HCT116 (cell line): ENCODE measurements around the gene COA1. TPM values are rescaled to one million over a fixed set of nuclear protein-coding genes. Genes with fewer than 3 reads are reported as not detected.
A peak's percentile ranks its signal among the peaks of the same experiment; 100 is the strongest.

Experiments
- ATAC-seq: fragments of 200-7000 bp; cut with Tn5 transposase; 2 replicates; pipeline ENCODE4 v1.9.1; 2020; ENCODE audit warnings: mild to moderate bottlenecking, moderate library complexity
- BruUV-seq: library from RNA; stranded (reverse); fragments of 400-500 nt; replicated peaks from 2 replicates; lab custom pipeline; 2021; lab: Mats Ljungman, UMichigan
- CTCF ChIA-PET: fragments of 300-600 bp; sonication (Branson Sonifier 250); formaldehyde crosslinking; loops from one replicate; lab custom pipeline; 2021; ENCODE audit warnings: antibody characterized with exemption; lab: Charles Lee
- POLR2A ChIA-PET: fragments of 300-600, 350-600 bp; sonication (Branson Sonifier 250); formaldehyde crosslinking; loops from one replicate; lab custom pipeline; 2021; ENCODE audit warnings: antibody characterized with exemption; lab: Charles Lee
- RAD21 ChIA-PET, 2 experiments: fragments of 300-600 bp; sonication (Branson Sonifier 250); formaldehyde crosslinking; loops; one replicate each; lab custom pipeline; 2023; ENCODE audit warnings: low total read pairs in 2 of 2; ENCODE audit not compliant: uncharacterized antibody in 2 of 2, unreplicated experiment in 2 of 2, low non-redundant PET in 1 of 2; lab: Charles Lee
- DNase-seq: peaks from one replicate; pipeline ENCODE4 v3.0.0-alpha.2; 2010; ENCODE audit warnings: low read depth, low spot score
- H2AFZ ChIP-seq: fragments of 200-600 bp; shearing (Covaris generic), sonication (generic); 2 replicates; pipeline ENCODE4 v1.6.1; 2017; ENCODE audit warnings: low read depth, mixed run types, mixed read lengths, antibody characterized with exemption, low read length; ENCODE audit not compliant: poor library complexity, severe bottlenecking
- H3K27ac ChIP-seq: 2 replicates; pipeline ENCODE4 v1.5.1; 2012; ENCODE audit warnings: low read depth, low read length
- H3K27me3 ChIP-seq: fragments of 200-600 bp; sonication (generic); 2 replicates; pipeline ENCODE4 v1.6.1; 2016; ENCODE audit warnings: mixed run types, low read length, mixed read lengths; ENCODE audit not compliant: insufficient read depth
- H3K36me3 ChIP-seq, 2 experiments: fragments of 200-500 bp in 1 of 2; fragments of 200-600 bp in 1 of 2; sonication (Bioruptor generic) in 1 of 2; sonication (generic) in 1 of 2; 2 replicates each; pipeline versions ENCODE4 v1.5.1 to v1.6.1; 2014 to 2016; ENCODE audit warnings: low read length in 2 of 2, inconsistent platforms in 1 of 2, mixed read lengths in 1 of 2, mixed run types in 1 of 2; ENCODE audit not compliant: insufficient read depth in 2 of 2, control insufficient read depth in 1 of 2
- H3K4me1 ChIP-seq, 2 experiments: fragments of 200-600 bp in 1 of 2; sonication (generic) in 1 of 2; 2 replicates each; pipeline versions ENCODE4 v1.5.1 to v1.6.1; 2012 to 2017; ENCODE audit warnings: low read length in 2 of 2, inconsistent platforms in 1 of 2, mild to moderate bottlenecking in 1 of 2, mixed read lengths in 1 of 2, mixed run types in 1 of 2, moderate library complexity in 1 of 2; ENCODE audit not compliant: insufficient read depth in 2 of 2, control insufficient read depth in 1 of 2
- H3K4me2 ChIP-seq: fragments of 200-600 bp; sonication (generic); 2 replicates; pipeline ENCODE4 v1.6.1; 2017; ENCODE audit warnings: mixed run types, low read length, mixed read lengths
- H3K4me3 ChIP-seq, 2 experiments: fragments of 200-600 bp in 1 of 2; sonication (generic) in 1 of 2; replicated peaks in 1 of 2; 2 replicates each; pipeline ENCODE4 v1.5.1; 2011 to 2016; ENCODE audit warnings: low read length in 2 of 2, control low read depth in 1 of 2, low read depth in 1 of 2, mild to moderate bottlenecking in 1 of 2, mixed read lengths in 1 of 2, mixed run types in 1 of 2
- H3K79me2 ChIP-seq: fragments of 200-600 bp; sonication (generic); 2 replicates; pipeline ENCODE4 v1.6.1; 2017; ENCODE audit warnings: mild to moderate bottlenecking, mixed run types, low read length, moderate library complexity, mixed read lengths; ENCODE audit not compliant: insufficient read depth
- H3K9ac ChIP-seq: fragments of 200-600 bp; sonication (generic); 2 replicates; pipeline ENCODE4 v1.6.1; 2016; ENCODE audit warnings: low read length, mixed read lengths
- H3K9me2 ChIP-seq: fragments of 200-600 bp; sonication (generic), shearing (Covaris generic); 2 replicates; pipeline ENCODE4 v1.6.1; 2017; ENCODE audit warnings: mixed run types, mild to moderate bottlenecking, moderate library complexity; ENCODE audit not compliant: insufficient read depth
- H3K9me3 ChIP-seq, 2 experiments: fragments of 200-500 bp in 1 of 2; fragments of 200-600 bp in 1 of 2; sonication (Bioruptor generic) in 1 of 2; sonication (generic) in 1 of 2; 2 replicates each; pipeline ENCODE4 v1.6.1; 2014 to 2017; ENCODE audit warnings: low read length in 2 of 2, mixed read lengths in 2 of 2, inconsistent platforms in 1 of 2, low read depth in 1 of 2, mild to moderate bottlenecking in 1 of 2, mixed run types in 1 of 2, moderate library complexity in 1 of 2; ENCODE audit not compliant: control insufficient read depth in 1 of 2, insufficient read depth in 1 of 2
- H4K20me1 ChIP-seq: fragments of 200-600 bp; sonication (generic), shearing (Covaris generic); 2 replicates; pipeline ENCODE4 v1.6.1; 2017; ENCODE audit warnings: mixed run types, mild to moderate bottlenecking, moderate library complexity; ENCODE audit not compliant: insufficient read depth
- CBX3 ChIP-seq: IDR thresholded peaks from 2 replicates; pipeline ENCODE4 v1.6.1; 2012; ENCODE audit warnings: low read depth
- EZH2 ChIP-seq: fragments of 200-600 bp; sonication (generic); IDR thresholded peaks from 2 replicates; pipeline ENCODE4 v1.6.1; 2017; ENCODE audit warnings: antibody characterized with exemption, mixed run types
- FOSL1 ChIP-seq: IDR thresholded peaks from 2 replicates; pipeline ENCODE4 v1.6.1; 2012; ENCODE audit warnings: low read depth
- JUND ChIP-seq: IDR thresholded peaks from 2 replicates; pipeline ENCODE4 v1.6.1; 2012
- POLR2A ChIP-seq: IDR thresholded peaks from 2 replicates; pipeline ENCODE4 v1.7.0; 2011; ENCODE audit warnings: borderline replicate concordance; ENCODE audit not compliant: insufficient read depth, insufficient read length; ENCODE audit errors: extremely low read depth
- POLR2AphosphoS5 ChIP-seq: IDR thresholded peaks from 2 replicates; pipeline ENCODE4 v1.6.1; 2011; ENCODE audit warnings: mild to moderate bottlenecking, low read depth, low read length, moderate library complexity
- RAD21 ChIP-seq: IDR thresholded peaks from 2 replicates; pipeline ENCODE4 v1.6.1; 2012; ENCODE audit warnings: low read depth, mild to moderate bottlenecking
- SP1 ChIP-seq: IDR thresholded peaks from 2 replicates; pipeline ENCODE4 v1.6.1; 2012; ENCODE audit warnings: low read depth
- SRF ChIP-seq: IDR thresholded peaks from 2 replicates; pipeline ENCODE4 v1.6.1; 2012; ENCODE audit warnings: low read depth
- TCF7L2 ChIP-seq: IDR thresholded peaks from 2 replicates; pipeline ENCODE4 v1.7.0; 2011; ENCODE audit warnings: borderline replicate concordance, inconsistent platforms; ENCODE audit not compliant: insufficient read depth, insufficient read length; ENCODE audit errors: extremely low read depth
- ZFX ChIP-seq: fragments of 450-650 bp; IDR thresholded peaks from 2 replicates; pipeline ENCODE4 v1.6.1; 2017
- ZNF274 ChIP-seq: fragments of 200-500 bp; sonication (Bioruptor generic); IDR thresholded peaks from 2 replicates; pipeline ENCODE4 v1.6.1; 2014; ENCODE audit warnings: mild to moderate bottlenecking, low read depth, low read length, inconsistent platforms
- intact Hi-C: fragments of 100-400 bp; cut with micrococcal nuclease; formaldehyde crosslinking; loops from 2 replicates; pipeline ENCODE4 v1.10.0; 2022
- total RNA-seq: library from RNA; stranded (reverse); gene quantifications from one replicate; pipeline ENCODE4 v1.2.1, GENCODE V29; 2021; ENCODE audit not compliant: unreplicated experiment
- TF ChIP-seq, protein P1 (sequence below): IDR thresholded peaks from 2 replicates; pipeline ENCODE4 v1.6.1; 2012
- TF ChIP-seq, protein P2 (sequence below): IDR thresholded peaks from 2 replicates; pipeline ENCODE4 v1.6.1; 2011; ENCODE audit warnings: mild to moderate bottlenecking, low read length, moderate library complexity; ENCODE audit not compliant: insufficient replicate concordance; ENCODE audit errors: extremely low read depth
- TF ChIP-seq, protein P3 (sequence below): IDR thresholded peaks from 2 replicates; pipeline ENCODE4 v1.6.1; 2012; ENCODE audit warnings: low read depth
- TF ChIP-seq, protein P4 (sequence below): IDR thresholded peaks from 2 replicates; pipeline ENCODE4 v1.6.1; 2012
- TF ChIP-seq, protein P5 (sequence below), 3 experiments: fragments of 200-600 bp in 1 of 3; sonication (generic) in 1 of 3; IDR thresholded peaks in 2 of 3; conservative IDR thresholded peaks in 1 of 3; 2 replicates each; pipeline ENCODE4 v1.5.1; 2012 to 2017; ENCODE audit warnings: low read depth in 2 of 3, low read length in 2 of 3, antibody characterized with exemption in 1 of 3, borderline replicate concordance in 1 of 3, control low read depth in 1 of 3, mild to moderate bottlenecking in 1 of 3, mixed read lengths in 1 of 3, mixed run types in 1 of 3, moderate library complexity in 1 of 3; ENCODE audit not compliant: insufficient read depth in 1 of 3

Gene COA1
- total RNA-seq, 1 experiment from 2014 or later, result 78.5 TPM

DNA sequence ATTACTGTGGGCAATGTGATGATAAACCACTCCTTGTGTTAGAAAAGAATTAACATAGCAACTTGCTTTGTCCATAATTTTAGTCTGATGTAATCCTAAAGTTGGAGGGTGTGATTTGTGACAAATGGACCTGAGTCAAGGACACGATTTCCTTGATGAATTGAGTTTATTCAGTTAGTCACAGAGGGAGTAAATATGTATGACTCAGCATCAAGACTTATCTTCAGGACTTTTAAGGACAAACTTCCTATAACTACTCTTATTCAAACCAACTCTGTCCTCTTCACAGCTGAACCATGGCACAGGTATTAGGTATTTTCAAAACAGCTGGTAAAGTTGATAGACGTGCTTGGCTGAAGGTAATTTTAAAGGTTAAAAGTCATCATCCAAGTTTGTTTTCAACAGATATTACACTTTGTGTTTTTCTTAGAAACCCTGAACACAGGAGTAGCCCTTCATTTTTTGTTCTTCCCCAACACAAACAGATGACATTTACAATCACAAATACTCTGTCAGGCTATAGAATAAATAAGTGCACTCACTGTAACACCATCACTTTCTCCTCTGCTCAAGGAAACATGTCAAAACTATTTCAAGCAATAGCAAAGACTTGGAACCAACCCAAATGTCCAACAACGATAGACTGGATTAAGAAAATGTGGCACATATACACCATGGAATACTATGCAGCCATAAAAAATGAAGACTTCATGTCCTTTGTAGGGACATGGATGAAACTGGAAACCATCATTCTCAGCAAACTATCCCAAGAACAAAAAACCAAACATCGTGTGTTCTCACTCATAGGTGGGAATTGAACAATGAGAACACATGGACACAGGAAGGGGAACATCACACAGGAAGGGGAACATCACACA, 54.5 kb downstream of the COA1 start:
- H3K9ac ChIP-seq, result 0 out of 2 replicates have a peak overlapping the region, but pooled peaks have one; percentile 7
- intact Hi-C loops, result no loop called here
- POLR2A ChIA-PET, result interaction anchor here (1.3 kb wide), 1 partner anchor 92 kb away, joined by 7 read pairs; the partner anchor contains the start of gene STK17A
- H2AFZ ChIP-seq, result no peak overlapping the region
- H3K27me3 ChIP-seq, result no peaks in the 10 kb centered on the region
- peak; percentile 82 for DNase-seq
- RAD21 ChIA-PET, result no interaction called here
- H3K27ac ChIP-seq, result peak overlapping the region; percentile 34; the same call in 1 of the 2 replicates
- H3K9me2 ChIP-seq, result no peaks in the 10 kb centered on the region
- no TSS peak for BruUV-seq
- CTCF ChIA-PET, result interaction anchor here (1.4 kb wide), 1 partner anchor 93 kb away, joined by 3 read pairs; no protein-coding TSS in a partner anchor
- no peaks in the 10 kb centered on the region for H3K36me3 ChIP-seq
- peak overlapping the region; percentile 56 for H3K4me2 ChIP-seq
- ATAC-seq, result peak; percentile 73
- peaks cover 99% of the 10 kb centered on the region for H3K79me2 ChIP-seq
- peaks cover 6 to 27% of the 10 kb centered on the region in 2 experiments; a peak in 3 of 4 replicates for H3K4me1 ChIP-seq
- peaks cover 0 to 4% of the 10 kb centered on the region in 2 experiments; a peak in 1 of 4 replicates for H3K9me3 ChIP-seq
- H3K4me3 ChIP-seq, result 0 out of 4 replicates have a peak overlapping the region, but pooled peaks of 1 of the 2 experiments have one; percentile 4
- peaks cover 5% of the 10 kb centered on the region; the same call in 1 of the 2 replicates for H4K20me1 ChIP-seq
- TF ChIP-seq SRF (peak; percentile 68), TCF7L2 (peak; percentile 37), JUND (peak; percentile 80), SP1 (peak; percentile 69), FOSL1 (peak; percentile 85), CBX3 (peak; percentile 69; the same call in 1 of the 2 replicates), ZFX (no peak), RAD21 (0 out of 2 replicates have a peak, but pooled peaks have one; percentile 7), ZNF274 (no peak), EZH2 (no peak), POLR2A (no peak), POLR2AphosphoS5 (no peak)
- TF ChIP-seq, protein P1, sequence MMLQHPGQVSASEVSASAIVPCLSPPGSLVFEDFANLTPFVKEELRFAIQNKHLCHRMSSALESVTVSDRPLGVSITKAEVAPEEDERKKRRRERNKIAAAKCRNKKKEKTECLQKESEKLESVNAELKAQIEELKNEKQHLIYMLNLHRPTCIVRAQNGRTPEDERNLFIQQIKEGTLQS, result peak; percentile 34; the same call in 1 of the 2 replicates
- TF ChIP-seq, protein P2, sequence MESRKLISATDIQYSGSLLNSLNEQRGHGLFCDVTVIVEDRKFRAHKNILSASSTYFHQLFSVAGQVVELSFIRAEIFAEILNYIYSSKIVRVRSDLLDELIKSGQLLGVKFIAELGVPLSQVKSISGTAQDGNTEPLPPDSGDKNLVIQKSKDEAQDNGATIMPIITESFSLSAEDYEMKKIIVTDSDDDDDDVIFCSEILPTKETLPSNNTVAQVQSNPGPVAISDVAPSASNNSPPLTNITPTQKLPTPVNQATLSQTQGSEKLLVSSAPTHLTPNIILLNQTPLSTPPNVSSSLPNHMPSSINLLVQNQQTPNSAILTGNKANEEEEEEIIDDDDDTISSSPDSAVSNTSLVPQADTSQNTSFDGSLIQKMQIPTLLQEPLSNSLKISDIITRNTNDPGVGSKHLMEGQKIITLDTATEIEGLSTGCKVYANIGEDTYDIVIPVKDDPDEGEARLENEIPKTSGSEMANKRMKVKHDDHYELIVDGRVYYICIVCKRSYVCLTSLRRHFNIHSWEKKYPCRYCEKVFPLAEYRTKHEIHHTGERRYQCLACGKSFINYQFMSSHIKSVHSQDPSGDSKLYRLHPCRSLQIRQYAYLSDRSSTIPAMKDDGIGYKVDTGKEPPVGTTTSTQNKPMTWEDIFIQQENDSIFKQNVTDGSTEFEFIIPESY, result no peak
- TF ChIP-seq, protein P3, sequence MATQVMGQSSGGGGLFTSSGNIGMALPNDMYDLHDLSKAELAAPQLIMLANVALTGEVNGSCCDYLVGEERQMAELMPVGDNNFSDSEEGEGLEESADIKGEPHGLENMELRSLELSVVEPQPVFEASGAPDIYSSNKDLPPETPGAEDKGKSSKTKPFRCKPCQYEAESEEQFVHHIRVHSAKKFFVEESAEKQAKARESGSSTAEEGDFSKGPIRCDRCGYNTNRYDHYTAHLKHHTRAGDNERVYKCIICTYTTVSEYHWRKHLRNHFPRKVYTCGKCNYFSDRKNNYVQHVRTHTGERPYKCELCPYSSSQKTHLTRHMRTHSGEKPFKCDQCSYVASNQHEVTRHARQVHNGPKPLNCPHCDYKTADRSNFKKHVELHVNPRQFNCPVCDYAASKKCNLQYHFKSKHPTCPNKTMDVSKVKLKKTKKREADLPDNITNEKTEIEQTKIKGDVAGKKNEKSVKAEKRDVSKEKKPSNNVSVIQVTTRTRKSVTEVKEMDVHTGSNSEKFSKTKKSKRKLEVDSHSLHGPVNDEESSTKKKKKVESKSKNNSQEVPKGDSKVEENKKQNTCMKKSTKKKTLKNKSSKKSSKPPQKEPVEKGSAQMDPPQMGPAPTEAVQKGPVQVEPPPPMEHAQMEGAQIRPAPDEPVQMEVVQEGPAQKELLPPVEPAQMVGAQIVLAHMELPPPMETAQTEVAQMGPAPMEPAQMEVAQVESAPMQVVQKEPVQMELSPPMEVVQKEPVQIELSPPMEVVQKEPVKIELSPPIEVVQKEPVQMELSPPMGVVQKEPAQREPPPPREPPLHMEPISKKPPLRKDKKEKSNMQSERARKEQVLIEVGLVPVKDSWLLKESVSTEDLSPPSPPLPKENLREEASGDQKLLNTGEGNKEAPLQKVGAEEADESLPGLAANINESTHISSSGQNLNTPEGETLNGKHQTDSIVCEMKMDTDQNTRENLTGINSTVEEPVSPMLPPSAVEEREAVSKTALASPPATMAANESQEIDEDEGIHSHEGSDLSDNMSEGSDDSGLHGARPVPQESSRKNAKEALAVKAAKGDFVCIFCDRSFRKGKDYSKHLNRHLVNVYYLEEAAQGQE, result no peak
- TF ChIP-seq, protein P4, sequence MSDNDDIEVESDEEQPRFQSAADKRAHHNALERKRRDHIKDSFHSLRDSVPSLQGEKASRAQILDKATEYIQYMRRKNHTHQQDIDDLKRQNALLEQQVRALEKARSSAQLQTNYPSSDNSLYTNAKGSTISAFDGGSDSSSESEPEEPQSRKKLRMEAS, result peak; percentile 31; the same call in 1 of the 2 replicates
- TF ChIP-seq, protein P5, sequence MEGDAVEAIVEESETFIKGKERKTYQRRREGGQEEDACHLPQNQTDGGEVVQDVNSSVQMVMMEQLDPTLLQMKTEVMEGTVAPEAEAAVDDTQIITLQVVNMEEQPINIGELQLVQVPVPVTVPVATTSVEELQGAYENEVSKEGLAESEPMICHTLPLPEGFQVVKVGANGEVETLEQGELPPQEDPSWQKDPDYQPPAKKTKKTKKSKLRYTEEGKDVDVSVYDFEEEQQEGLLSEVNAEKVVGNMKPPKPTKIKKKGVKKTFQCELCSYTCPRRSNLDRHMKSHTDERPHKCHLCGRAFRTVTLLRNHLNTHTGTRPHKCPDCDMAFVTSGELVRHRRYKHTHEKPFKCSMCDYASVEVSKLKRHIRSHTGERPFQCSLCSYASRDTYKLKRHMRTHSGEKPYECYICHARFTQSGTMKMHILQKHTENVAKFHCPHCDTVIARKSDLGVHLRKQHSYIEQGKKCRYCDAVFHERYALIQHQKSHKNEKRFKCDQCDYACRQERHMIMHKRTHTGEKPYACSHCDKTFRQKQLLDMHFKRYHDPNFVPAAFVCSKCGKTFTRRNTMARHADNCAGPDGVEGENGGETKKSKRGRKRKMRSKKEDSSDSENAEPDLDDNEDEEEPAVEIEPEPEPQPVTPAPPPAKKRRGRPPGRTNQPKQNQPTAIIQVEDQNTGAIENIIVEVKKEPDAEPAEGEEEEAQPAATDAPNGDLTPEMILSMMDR (IDR thresholded peaks at IDR 0.05 in 2 of 3, conservative IDR thresholded peaks at IDR 0.05 in 1 of 3; ENCODE audit: borderline replicate concordance in 1 of 3, insufficient read depth in 1 of 3, low read depth in 2 of 3, low read length in 2 of 3), result no peak
